ENCODE measurements around the gene KCNC3. TPM values are rescaled to one million over a fixed set of nuclear protein-coding genes. Genes with fewer than 3 reads are reported as not detected.

KCNC3 gene
- polyA plus RNA-seq, 2 of the 4 experiments (the other 2 are of a cell fraction) = 0.17 to 1.4 TPM

- TF ChIP-seq SMC3 (IDR thresholded peaks at IDR 0.05) (no peak), POLR2AphosphoS2 (conservative IDR thresholded peaks at IDR 0.05; ENCODE audit: low read length) (no peak), PHF8 (IDR thresholded peaks at IDR 0.05; ENCODE audit: borderline replicate concordance, low read depth) (peak; percentile 81; the same call in 1 of the 2 replicates), MAFK (IDR thresholded peaks at IDR 0.05; ENCODE audit: partially characterized antibody) (no peak), ZNF302 (CRISPR knock-in tag; IDR thresholded peaks at IDR 0.05) (no peak), CTCF (IDR thresholded peaks at IDR 0.05) (no peak), USF2 (IDR thresholded peaks at IDR 0.05) (peak; percentile 42; the same call in 1 of the 2 replicates), SREBF2 (IDR thresholded peaks at IDR 0.05) (no peak), MYC (IDR thresholded peaks at IDR 0.05; ENCODE audit: borderline replicate concordance, low read length) (no peak; the same call in 1 of the 2 replicates), EHMT2 (IDR thresholded peaks at IDR 0.05; ENCODE audit: low read depth) (no peak), KDM1A (IDR thresholded peaks at IDR 0.05; ENCODE audit: low read depth) (no peak), REST (IDR thresholded peaks at IDR 0.05) (no peak), FOSB (CRISPR knock-in tag; IDR thresholded peaks at IDR 0.05) (no peak), PBX3 (IDR thresholded peaks at IDR 0.05) (no peak), BCL3 (IDR thresholded peaks at IDR 0.05) (peak; percentile 62; the same call in 1 of the 3 replicates), HOXB13 (CRISPR knock-in tag; IDR thresholded peaks at IDR 0.05; ENCODE audit: low read depth) (peak; percentile 97), HEYL (CRISPR knock-in tag; IDR thresholded peaks at IDR 0.05) (no peak), POLR2A (IDR thresholded peaks at IDR 0.05; ENCODE audit: low read length) (peak; percentile 96), MAX (IDR thresholded peaks at IDR 0.05) (peak; percentile 100), ZSCAN20 (CRISPR knock-in tag; IDR thresholded peaks at IDR 0.05) (no peak)
Measured at GRCh38 chr19:50333737-50334617, 4.8 kb upstream of the KCNC3 start (continued).

Data from A549 (cell line).